HEK293 (cell line): Measurements from ENCODE around the gene KCNK7.

ENCODE experiments used
- FEZF1 ChIP-seq: fragments of 450-650 bp; formaldehyde crosslinking; IDR thresholded peaks from 2 replicates; pipeline ENCODE4 v1.5.1; 2016; ENCODE audit warnings: missing biosample characterization, missing genetic modification characterization
- IKZF3 ChIP-seq: fragments of 450-650 bp; IDR thresholded peaks from 2 replicates; pipeline ENCODE4 v1.5.0; 2018; ENCODE audit warnings: missing biosample characterization, mild to moderate bottlenecking, missing genetic modification characterization, moderate library complexity
- KLF1 ChIP-seq: fragments of 450-650 bp; formaldehyde crosslinking; IDR thresholded peaks from 2 replicates; pipeline ENCODE4 v1.5.1; 2016; ENCODE audit warnings: missing biosample characterization, missing genetic modification characterization
- KLF10 ChIP-seq: fragments of 450-650 bp; IDR thresholded peaks from 2 replicates; pipeline ENCODE4 v1.5.1; 2018; ENCODE audit warnings: missing biosample characterization, mild to moderate bottlenecking, missing genetic modification characterization
- KLF9 ChIP-seq: fragments of 450-650 bp; formaldehyde crosslinking; IDR thresholded peaks from 2 replicates; pipeline ENCODE4 v1.5.1; 2016; ENCODE audit warnings: missing biosample characterization, missing genetic modification characterization, low read depth
- MYNN ChIP-seq: fragments of 450-650 bp; formaldehyde crosslinking; IDR thresholded peaks from 2 replicates; pipeline ENCODE4 v1.5.1; 2016; ENCODE audit warnings: missing biosample characterization, missing genetic modification characterization, borderline replicate concordance
- SETDB1 ChIP-seq: IDR thresholded peaks from one replicate; pipeline ENCODE4 v1.6.1; 2017; ENCODE audit warnings: mild to moderate bottlenecking, low read length, moderate library complexity, mixed read lengths; ENCODE audit not compliant: insufficient read length
- SP2 ChIP-seq: fragments of 450-650 bp; formaldehyde crosslinking; IDR thresholded peaks from 2 replicates; pipeline ENCODE4 v1.5.1; 2016; ENCODE audit warnings: missing biosample characterization, missing genetic modification characterization
- TCF7L2 ChIP-seq: IDR thresholded peaks from 2 replicates; pipeline ENCODE4 v1.6.1; 2011; ENCODE audit warnings: low read depth, mild to moderate bottlenecking, inconsistent platforms, low read length, moderate library complexity, borderline replicate concordance
- WT1 ChIP-seq: fragments of 450-650 bp; formaldehyde crosslinking; IDR thresholded peaks from 2 replicates; pipeline ENCODE4 v1.5.1; 2016; ENCODE audit warnings: missing biosample characterization, missing genetic modification characterization
- ZNF10 ChIP-seq: fragments of 450-650 bp; formaldehyde crosslinking; IDR thresholded peaks from 2 replicates; pipeline ENCODE4 v1.5.1; 2017; ENCODE audit warnings: missing biosample characterization, missing genetic modification characterization
- ZNF214 ChIP-seq: fragments of 450-650 bp; formaldehyde crosslinking; IDR thresholded peaks from 2 replicates; pipeline ENCODE4 v1.5.1; 2017; ENCODE audit warnings: missing biosample characterization, mild to moderate bottlenecking, missing genetic modification characterization, borderline replicate concordance
- ZNF221 ChIP-seq: fragments of 450-650 bp; formaldehyde crosslinking; IDR thresholded peaks from 2 replicates; pipeline ENCODE4 v1.5.1; 2017; ENCODE audit warnings: missing biosample characterization, missing genetic modification characterization, borderline replicate concordance
- ZNF223 ChIP-seq: fragments of 450-650 bp; formaldehyde crosslinking; IDR thresholded peaks from 2 replicates; pipeline ENCODE4 v1.5.1; 2016; ENCODE audit warnings: missing biosample characterization, missing genetic modification characterization
- ZNF274 ChIP-seq, 2 experiments: fragments of 200-500 bp in 1 of 2; fragments of 450-650 bp in 1 of 2; sonication (Bioruptor generic) in 1 of 2; formaldehyde crosslinking in 1 of 2; IDR thresholded peaks; 2 replicates each; pipeline versions ENCODE4 v1.5.1 to v1.6.1; 2014 to 2016; ENCODE audit warnings: borderline replicate concordance in 1 of 2, inconsistent platforms in 1 of 2, low read length in 1 of 2, missing biosample characterization in 1 of 2, missing genetic modification characterization in 1 of 2
- ZNF302 ChIP-seq: fragments of 450-650 bp; formaldehyde crosslinking; IDR thresholded peaks from 2 replicates; pipeline ENCODE4 v1.5.1; 2016; ENCODE audit warnings: missing biosample characterization, missing genetic modification characterization, low read depth
- ZNF37A ChIP-seq: fragments of 450-650 bp; IDR thresholded peaks from 2 replicates; pipeline ENCODE4 v1.5.1; 2018; ENCODE audit warnings: missing biosample characterization, missing genetic modification characterization
- ZNF391 ChIP-seq: fragments of 450-650 bp; formaldehyde crosslinking; IDR thresholded peaks from 2 replicates; pipeline ENCODE4 v1.5.1; 2016; ENCODE audit warnings: low read depth, missing biosample characterization, missing genetic modification characterization, borderline replicate concordance
- ZNF48 ChIP-seq: fragments of 450-650 bp; formaldehyde crosslinking; IDR thresholded peaks from 2 replicates; pipeline ENCODE4 v1.5.1; 2016; ENCODE audit warnings: missing biosample characterization, missing genetic modification characterization
- ZNF514 ChIP-seq: fragments of 450-650 bp; formaldehyde crosslinking; IDR thresholded peaks from 2 replicates; pipeline ENCODE4 v1.5.1; 2016; ENCODE audit warnings: missing biosample characterization, missing genetic modification characterization
- ZNF623 ChIP-seq: fragments of 450-650 bp; formaldehyde crosslinking; IDR thresholded peaks from 2 replicates; pipeline ENCODE4 v1.5.1; 2016; ENCODE audit warnings: missing biosample characterization, missing genetic modification characterization
- ZNF658 ChIP-seq: fragments of 450-650 bp; formaldehyde crosslinking; IDR thresholded peaks from 2 replicates; pipeline ENCODE4; 2016; ENCODE audit warnings: missing biosample characterization, missing genetic modification characterization
- ZNF747 ChIP-seq: fragments of 450-650 bp; formaldehyde crosslinking; IDR thresholded peaks from 2 replicates; pipeline ENCODE4 v1.5.1; 2016; ENCODE audit warnings: missing biosample characterization, missing genetic modification characterization
- ZNF785 ChIP-seq: fragments of 450-650 bp; formaldehyde crosslinking; IDR thresholded peaks from 2 replicates; pipeline ENCODE4 v1.5.1; 2016; ENCODE audit warnings: missing biosample characterization, missing genetic modification characterization
- ZNF791 ChIP-seq: fragments of 450-650 bp; formaldehyde crosslinking; IDR thresholded peaks from 2 replicates; pipeline ENCODE4 v1.5.1; 2016; ENCODE audit warnings: missing biosample characterization, missing genetic modification characterization
- TF ChIP-seq, protein P1 (sequence below): fragments of 450-650 bp; formaldehyde crosslinking; IDR thresholded peaks from 2 replicates; pipeline ENCODE4 v1.5.1; 2016; ENCODE audit warnings: missing biosample characterization, missing genetic modification characterization
- TF ChIP-seq, protein P2 (sequence below): fragments of 450-650 bp; formaldehyde crosslinking; IDR thresholded peaks from 2 replicates; pipeline ENCODE4 v1.5.1; 2016; ENCODE audit warnings: missing biosample characterization, missing genetic modification characterization
- TF ChIP-seq, protein P3 (sequence below): fragments of 450-650 bp; formaldehyde crosslinking; IDR thresholded peaks from 2 replicates; pipeline ENCODE4 v1.5.0; 2017; ENCODE audit warnings: missing biosample characterization, missing genetic modification characterization, borderline replicate concordance
- TF ChIP-seq, protein P4 (sequence below): fragments of 450-650 bp; formaldehyde crosslinking; IDR thresholded peaks from 2 replicates; pipeline ENCODE4 v1.5.1; 2016; ENCODE audit warnings: missing biosample characterization, missing genetic modification characterization
- TF ChIP-seq, protein P5 (sequence below): fragments of 450-650 bp; formaldehyde crosslinking; IDR thresholded peaks from 2 replicates; pipeline ENCODE4 v1.5.1; 2016; ENCODE audit warnings: missing biosample characterization, missing genetic modification characterization

KCNK7 gene

DNA sequence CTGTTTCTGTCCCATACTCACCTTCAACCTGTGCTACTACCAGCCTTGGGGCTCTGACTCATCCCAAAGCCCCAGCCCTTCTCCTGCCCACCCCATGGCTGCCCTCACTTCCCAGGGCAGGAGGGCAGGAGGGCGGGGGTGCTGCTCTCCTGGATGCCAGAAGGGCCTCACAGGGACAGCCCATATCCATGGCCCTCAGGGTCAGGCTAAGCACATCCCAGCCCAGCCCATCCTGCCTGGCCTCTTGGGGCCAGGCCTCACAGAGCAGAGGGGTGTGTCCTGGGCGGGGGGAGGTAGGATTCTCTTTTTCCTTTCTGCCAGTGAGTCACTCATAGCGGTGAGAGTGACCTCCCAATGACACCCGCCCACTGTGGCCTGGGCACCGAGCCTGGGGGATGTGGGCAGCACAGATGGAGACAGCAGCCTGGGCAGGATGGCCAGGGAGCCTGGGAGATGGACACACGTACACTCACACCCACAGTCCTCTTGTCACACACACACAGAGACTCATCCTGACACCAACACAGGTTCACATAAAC lies 39.8 kb downstream of the KCNK7 start (continued):
- peak; percentile 61 for TF ChIP-seq KLF9 (tag by site-specific recombination)
- TF ChIP-seq, protein P1, sequence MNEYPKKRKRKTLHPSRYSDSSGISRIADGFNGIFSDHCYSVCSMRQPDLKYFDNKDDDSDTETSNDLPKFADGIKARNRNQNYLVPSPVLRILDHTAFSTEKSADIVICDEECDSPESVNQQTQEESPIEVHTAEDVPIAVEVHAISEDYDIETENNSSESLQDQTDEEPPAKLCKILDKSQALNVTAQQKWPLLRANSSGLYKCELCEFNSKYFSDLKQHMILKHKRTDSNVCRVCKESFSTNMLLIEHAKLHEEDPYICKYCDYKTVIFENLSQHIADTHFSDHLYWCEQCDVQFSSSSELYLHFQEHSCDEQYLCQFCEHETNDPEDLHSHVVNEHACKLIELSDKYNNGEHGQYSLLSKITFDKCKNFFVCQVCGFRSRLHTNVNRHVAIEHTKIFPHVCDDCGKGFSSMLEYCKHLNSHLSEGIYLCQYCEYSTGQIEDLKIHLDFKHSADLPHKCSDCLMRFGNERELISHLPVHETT (tag by site-specific recombination), result no peak
- no peak for TF ChIP-seq FEZF1 (tag by site-specific recombination)
- no peak for TF ChIP-seq IKZF3
- TF ChIP-seq ZNF223 (tag by site-specific recombination), result no peak
- TF ChIP-seq, protein P2, sequence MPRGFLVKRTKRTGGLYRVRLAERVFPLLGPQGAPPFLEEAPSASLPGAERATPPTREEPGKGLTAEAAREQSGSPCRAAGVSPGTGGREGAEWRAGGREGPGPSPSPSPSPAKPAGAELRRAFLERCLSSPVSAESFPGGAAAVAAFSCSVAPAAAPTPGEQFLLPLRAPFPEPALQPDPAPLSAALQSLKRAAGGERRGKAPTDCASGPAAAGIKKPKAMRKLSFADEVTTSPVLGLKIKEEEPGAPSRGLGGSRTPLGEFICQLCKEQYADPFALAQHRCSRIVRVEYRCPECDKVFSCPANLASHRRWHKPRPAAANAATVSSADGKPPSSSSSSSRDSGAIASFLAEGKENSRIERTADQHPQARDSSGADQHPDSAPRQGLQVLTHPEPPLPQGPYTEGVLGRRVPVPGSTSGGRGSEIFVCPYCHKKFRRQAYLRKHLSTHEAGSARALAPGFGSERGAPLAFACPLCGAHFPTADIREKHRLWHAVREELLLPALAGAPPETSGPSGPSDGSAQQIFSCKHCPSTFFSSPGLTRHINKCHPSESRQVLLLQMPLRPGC (tag by site-specific recombination), result 0 out of 2 replicates have a peak, but pooled peaks have one; percentile 6
- TF ChIP-seq, protein P3, sequence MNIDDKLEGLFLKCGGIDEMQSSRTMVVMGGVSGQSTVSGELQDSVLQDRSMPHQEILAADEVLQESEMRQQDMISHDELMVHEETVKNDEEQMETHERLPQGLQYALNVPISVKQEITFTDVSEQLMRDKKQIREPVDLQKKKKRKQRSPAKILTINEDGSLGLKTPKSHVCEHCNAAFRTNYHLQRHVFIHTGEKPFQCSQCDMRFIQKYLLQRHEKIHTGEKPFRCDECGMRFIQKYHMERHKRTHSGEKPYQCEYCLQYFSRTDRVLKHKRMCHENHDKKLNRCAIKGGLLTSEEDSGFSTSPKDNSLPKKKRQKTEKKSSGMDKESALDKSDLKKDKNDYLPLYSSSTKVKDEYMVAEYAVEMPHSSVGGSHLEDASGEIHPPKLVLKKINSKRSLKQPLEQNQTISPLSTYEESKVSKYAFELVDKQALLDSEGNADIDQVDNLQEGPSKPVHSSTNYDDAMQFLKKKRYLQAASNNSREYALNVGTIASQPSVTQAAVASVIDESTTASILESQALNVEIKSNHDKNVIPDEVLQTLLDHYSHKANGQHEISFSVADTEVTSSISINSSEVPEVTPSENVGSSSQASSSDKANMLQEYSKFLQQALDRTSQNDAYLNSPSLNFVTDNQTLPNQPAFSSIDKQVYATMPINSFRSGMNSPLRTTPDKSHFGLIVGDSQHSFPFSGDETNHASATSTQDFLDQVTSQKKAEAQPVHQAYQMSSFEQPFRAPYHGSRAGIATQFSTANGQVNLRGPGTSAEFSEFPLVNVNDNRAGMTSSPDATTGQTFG (tag by site-specific recombination), result no peak
- TF ChIP-seq, protein P4, sequence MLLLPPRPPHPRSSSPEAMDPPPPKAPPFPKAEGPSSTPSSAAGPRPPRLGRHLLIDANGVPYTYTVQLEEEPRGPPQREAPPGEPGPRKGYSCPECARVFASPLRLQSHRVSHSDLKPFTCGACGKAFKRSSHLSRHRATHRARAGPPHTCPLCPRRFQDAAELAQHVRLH (tag by site-specific recombination), result no peak
- TF ChIP-seq ZNF623 (tag by site-specific recombination), result no peak
- TF ChIP-seq WT1 (tag by site-specific recombination), result no peak
- TF ChIP-seq KLF1, result peak; percentile 93
- no peak for TF ChIP-seq ZNF747
- TF ChIP-seq ZNF10, result no peak
- no peak for TF ChIP-seq ZNF274 (IDR thresholded peaks at IDR 0.05; ENCODE audit: low read length)
- TF ChIP-seq ZNF274 (tag by site-specific recombination; IDR thresholded peaks at IDR 0.05; ENCODE audit: borderline replicate concordance), result no peak
- no peak for TF ChIP-seq ZNF48 (tag by site-specific recombination)
- no peak for TF ChIP-seq ZNF785
- TF ChIP-seq, protein P5, sequence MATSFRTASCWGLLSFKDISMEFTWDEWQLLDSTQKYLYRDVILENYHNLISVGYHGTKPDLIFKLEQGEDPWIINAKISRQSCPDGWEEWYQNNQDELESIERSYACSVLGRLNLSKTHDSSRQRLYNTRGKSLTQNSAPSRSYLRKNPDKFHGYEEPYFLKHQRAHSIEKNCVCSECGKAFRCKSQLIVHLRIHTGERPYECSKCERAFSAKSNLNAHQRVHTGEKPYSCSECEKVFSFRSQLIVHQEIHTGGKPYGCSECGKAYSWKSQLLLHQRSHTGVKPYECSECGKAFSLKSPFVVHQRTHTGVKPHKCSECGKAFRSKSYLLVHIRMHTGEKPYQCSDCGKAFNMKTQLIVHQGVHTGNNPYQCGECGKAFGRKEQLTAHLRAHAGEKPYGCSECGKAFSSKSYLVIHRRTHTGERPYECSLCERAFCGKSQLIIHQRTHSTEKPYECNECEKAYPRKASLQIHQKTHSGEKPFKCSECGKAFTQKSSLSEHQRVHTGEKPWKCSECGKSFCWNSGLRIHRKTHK (tag by site-specific recombination), result no peak
- TF ChIP-seq ZNF658 (tag by site-specific recombination), result no peak
- no peak for TF ChIP-seq ZNF391 (tag by site-specific recombination)
- no peak for TF ChIP-seq ZNF514
- TF ChIP-seq SETDB1, result no peak
- TF ChIP-seq ZNF302 (tag by site-specific recombination), result no peak
- TF ChIP-seq ZNF214, result no peak
- 0 out of 2 replicates have a peak, but pooled peaks have one; percentile 30 for TF ChIP-seq SP2
- TF ChIP-seq MYNN (tag by site-specific recombination), result no peak
- TF ChIP-seq ZNF221 (tag by site-specific recombination), result no peak
- TF ChIP-seq KLF10 (tag by site-specific recombination), result peak; percentile 77
- TF ChIP-seq ZNF37A, result no peak
- TF ChIP-seq TCF7L2, result no peak
- TF ChIP-seq ZNF791 (tag by site-specific recombination), result no peak
